Hepatocyte (in vitro differentiated cells): ENCODE measurements around the gene RASSF9. TPM values are rescaled to one million over a fixed set of nuclear protein-coding genes. Genes with fewer than 3 reads are reported as not detected.

ENCODE experiments used
- DNase-seq: peaks from one replicate; pipeline ENCODE4 v3.0.0-alpha.2; 2016; ENCODE audit warnings: low spot score
- H2AFZ ChIP-seq: fragments of 200-600 bp; sonication (generic); 2 replicates; pipeline ENCODE4 v1.6.0; 2016; ENCODE audit warnings: antibody characterized with exemption, mild to moderate bottlenecking
- H3K27ac ChIP-seq: fragments of 200-600 bp; sonication (generic); 2 replicates; pipeline ENCODE4 v1.5.1; 2016; ENCODE audit warnings: mild to moderate bottlenecking
- H3K27me3 ChIP-seq: fragments of 200-600 bp; sonication (generic); 2 replicates; pipeline ENCODE4 v1.6.1; 2016
- H3K36me3 ChIP-seq: fragments of 200-600 bp; sonication (generic); replicated peaks from 2 replicates; pipeline ENCODE4 v1.5.1; 2016; ENCODE audit warnings: low read depth; ENCODE audit not compliant: insufficient read depth
- H3K4me1 ChIP-seq: fragments of 200-600 bp; sonication (generic); 2 replicates; pipeline ENCODE4 v1.5.1; 2016; ENCODE audit warnings: mild to moderate bottlenecking, moderate library complexity; ENCODE audit not compliant: insufficient read depth
- H3K4me2 ChIP-seq: fragments of 200-600 bp; sonication (generic); 2 replicates; pipeline ENCODE4 v1.6.0; 2016
- H3K4me3 ChIP-seq: fragments of 200-600 bp; sonication (generic); 2 replicates; pipeline ENCODE4 v1.5.1; 2016; ENCODE audit warnings: mild to moderate bottlenecking
- H3K79me2 ChIP-seq: fragments of 200-600 bp; sonication (generic); 2 replicates; pipeline ENCODE4 v1.6.0; 2017; ENCODE audit warnings: mild to moderate bottlenecking
- H3K9me2 ChIP-seq: fragments of 200-600 bp; sonication (generic); replicated peaks from 2 replicates; pipeline ENCODE4 v1.6.0; 2017; ENCODE audit warnings: mild to moderate bottlenecking; ENCODE audit not compliant: insufficient read depth
- H3K9me3 ChIP-seq: fragments of 200-600 bp; sonication (generic); 2 replicates; pipeline ENCODE4 v1.5.1; 2016; ENCODE audit warnings: low read depth, mild to moderate bottlenecking
- H4K20me1 ChIP-seq: fragments of 200-600 bp; sonication (generic); 2 replicates; pipeline ENCODE4 v1.6.0; 2016; ENCODE audit warnings: mild to moderate bottlenecking; ENCODE audit not compliant: insufficient read depth, poor library complexity, severe bottlenecking
- CTCF ChIP-seq: fragments of 200-600 bp; sonication (generic); IDR thresholded peaks from 2 replicates; pipeline ENCODE4 v1.5.1; 2016; ENCODE audit warnings: antibody characterized with exemption, mild to moderate bottlenecking; ENCODE audit not compliant: poor library complexity
- EZH2 ChIP-seq: fragments of 200-600 bp; sonication (generic); IDR thresholded peaks from 2 replicates; pipeline ENCODE4 v1.6.1; 2016; ENCODE audit warnings: antibody characterized with exemption, mild to moderate bottlenecking, borderline replicate concordance
- EZH2phosphoT487 ChIP-seq: fragments of 200-600 bp; sonication (generic); IDR thresholded peaks from one replicate; pipeline ENCODE4 v1.6.1; 2018; ENCODE audit warnings: antibody characterized with exemption, mild to moderate bottlenecking, low read depth, moderate library complexity; ENCODE audit not compliant: unreplicated experiment, severe bottlenecking
- polyA plus RNA-seq: library from polyadenylated mRNA; unstranded; fragments of >200 nt; fragmentation: Nextera tagmentation; extraction: Ambion mirVana; gene quantifications from 2 replicates; pipeline ENCODE4 v1.2.1, GENCODE V29; 2016
- total RNA-seq: library from RNA; depleted of rRNA; stranded (reverse); fragments of >200 nt; gene quantifications from 2 replicates; pipeline ENCODE4 v1.2.3, GENCODE V29; 2014

The RASSF9 gene
- total and polyA plus RNA-seq, 2 experiments from 2014 or later, result 0.31 to 0.60 TPM

DNA sequence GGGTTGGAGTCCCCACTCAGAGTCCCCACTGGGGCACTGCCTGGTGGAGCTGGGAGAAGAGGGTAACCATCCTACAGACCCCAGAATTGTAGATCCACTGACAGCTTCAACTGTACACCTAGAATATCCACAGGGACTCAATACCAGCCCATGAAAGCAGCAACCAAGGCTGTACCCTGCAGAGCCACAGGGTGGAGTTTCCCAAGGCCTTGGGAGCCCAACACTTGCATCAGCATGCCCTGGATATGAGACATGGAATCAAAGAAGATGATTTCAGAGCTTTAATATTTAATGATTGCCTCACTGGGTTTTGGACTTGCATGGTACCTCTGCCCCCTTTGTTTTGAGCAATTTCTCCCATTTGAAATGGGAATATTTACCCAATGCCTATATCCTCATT lies 80.4 kb downstream of the RASSF9 start:
- no peak for DNase-seq
- no peaks in the 10 kb centered on the region for H3K9me2 ChIP-seq
- no peak overlapping the region for H3K4me2 ChIP-seq
- H3K27me3 ChIP-seq, result no peaks in the 10 kb centered on the region
- H3K9me3 ChIP-seq, result no peaks in the 10 kb centered on the region
- H4K20me1 ChIP-seq, result no peaks in the 10 kb centered on the region
- H3K4me3 ChIP-seq, result no peak overlapping the region
- H3K79me2 ChIP-seq, result no peaks in the 10 kb centered on the region
- H3K4me1 ChIP-seq, result no peaks in the 10 kb centered on the region
- TF ChIP-seq CTCF (no peak), EZH2phosphoT487 (no peak), EZH2 (no peak)
- no peak overlapping the region for H3K27ac ChIP-seq
- H3K36me3 ChIP-seq, result no peaks in the 10 kb centered on the region
- H2AFZ ChIP-seq, result no peak overlapping the region

Other genes with a start within 250 kb of the RASSF9 start
- 18.4 and 18.9 TPM in 2 replicates for gene NTS, start 37.9 kb upstream of the RASSF9 start, total RNA-seq
- 2.2 and 3.2 TPM in 2 replicates for gene NTS, start 37.9 kb upstream of the RASSF9 start, polyA plus RNA-seq